Neutrophil (primary cell): ENCODE measurements around the gene HDHD3.

ENCODE experiments used
- H3K27ac ChIP-seq: fragments of 200-600 bp; sonication (generic); 2 replicates; pipeline ENCODE4 v1.5.1; 2016; ENCODE audit warnings: mild to moderate bottlenecking, moderate library complexity
- H3K27me3 ChIP-seq: fragments of 200-600 bp; sonication (generic); 2 replicates; pipeline ENCODE4 v1.6.0; 2016; ENCODE audit warnings: mild to moderate bottlenecking
- H3K36me3 ChIP-seq: fragments of 200-600 bp; sonication (generic); 2 replicates; pipeline ENCODE4 v1.5.1; 2017
- H3K4me1 ChIP-seq, 2 experiments: fragments of 200-600 bp in 1 of 2; sonication (generic) in 1 of 2; 1 replicate in 1 of 2; 2 replicates in 1 of 2; pipeline versions ENCODE4 v1.5.1 to v1.6.1; 2013 to 2016; ENCODE audit warnings: low read depth in 1 of 2, low read length in 1 of 2, mild to moderate bottlenecking in 1 of 2, moderate library complexity in 1 of 2; ENCODE audit not compliant: control insufficient read depth in 1 of 2, insufficient read depth in 1 of 2
- H3K4me3 ChIP-seq, 2 experiments: fragments of 200-600 bp in 1 of 2; sonication (generic) in 1 of 2; 1 replicate in 1 of 2; 2 replicates in 1 of 2; pipeline ENCODE4 v1.5.1; 2013 to 2016; ENCODE audit warnings: low read depth in 1 of 2, low read length in 1 of 2, mild to moderate bottlenecking in 1 of 2, moderate library complexity in 1 of 2
- H3K9me3 ChIP-seq: fragments of 200-600 bp; sonication (generic); 2 replicates; pipeline ENCODE4 v1.5.1; 2016
- TF ChIP-seq, protein P1 (sequence below): fragments of 200-600 bp; sonication (generic); IDR thresholded peaks from 2 replicates; pipeline ENCODE4 v1.5.1; 2016; ENCODE audit warnings: antibody characterized with exemption

The HDHD3 gene

DNA sequence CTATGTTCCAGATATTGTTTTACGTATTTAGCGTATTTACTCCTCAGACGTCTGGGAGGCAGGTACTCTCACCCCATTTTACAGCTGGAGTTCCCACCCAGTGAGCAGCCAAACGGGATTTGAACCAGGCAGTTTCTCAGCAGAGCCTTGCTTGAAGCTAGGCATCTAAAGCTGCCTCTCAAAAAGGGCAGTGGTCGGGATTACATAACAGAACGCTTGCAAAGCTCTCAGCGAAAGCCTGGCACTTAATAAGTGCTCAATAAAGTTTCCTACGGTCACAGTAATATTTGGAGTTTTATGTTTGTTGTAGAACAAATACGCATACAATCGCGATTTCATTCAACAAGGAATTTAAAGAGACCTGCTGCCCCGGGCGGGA, 27.7 kb downstream of the HDHD3 start:
- Histone ChIP-seq H3K9me3 (no peaks in the 10 kb centered on the region), H3K4me1 (peaks cover 17 to 19% of the 10 kb centered on the region in 2 experiments), H3K27me3 (peaks cover 27% of the 10 kb centered on the region), H3K27ac (no peak overlapping the region), H3K36me3 (no peaks in the 10 kb centered on the region), H3K4me3 (peak overlapping the region; percentile 54 to 61)
- TF ChIP-seq, protein P1, sequence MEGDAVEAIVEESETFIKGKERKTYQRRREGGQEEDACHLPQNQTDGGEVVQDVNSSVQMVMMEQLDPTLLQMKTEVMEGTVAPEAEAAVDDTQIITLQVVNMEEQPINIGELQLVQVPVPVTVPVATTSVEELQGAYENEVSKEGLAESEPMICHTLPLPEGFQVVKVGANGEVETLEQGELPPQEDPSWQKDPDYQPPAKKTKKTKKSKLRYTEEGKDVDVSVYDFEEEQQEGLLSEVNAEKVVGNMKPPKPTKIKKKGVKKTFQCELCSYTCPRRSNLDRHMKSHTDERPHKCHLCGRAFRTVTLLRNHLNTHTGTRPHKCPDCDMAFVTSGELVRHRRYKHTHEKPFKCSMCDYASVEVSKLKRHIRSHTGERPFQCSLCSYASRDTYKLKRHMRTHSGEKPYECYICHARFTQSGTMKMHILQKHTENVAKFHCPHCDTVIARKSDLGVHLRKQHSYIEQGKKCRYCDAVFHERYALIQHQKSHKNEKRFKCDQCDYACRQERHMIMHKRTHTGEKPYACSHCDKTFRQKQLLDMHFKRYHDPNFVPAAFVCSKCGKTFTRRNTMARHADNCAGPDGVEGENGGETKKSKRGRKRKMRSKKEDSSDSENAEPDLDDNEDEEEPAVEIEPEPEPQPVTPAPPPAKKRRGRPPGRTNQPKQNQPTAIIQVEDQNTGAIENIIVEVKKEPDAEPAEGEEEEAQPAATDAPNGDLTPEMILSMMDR, result no peak

DNA sequence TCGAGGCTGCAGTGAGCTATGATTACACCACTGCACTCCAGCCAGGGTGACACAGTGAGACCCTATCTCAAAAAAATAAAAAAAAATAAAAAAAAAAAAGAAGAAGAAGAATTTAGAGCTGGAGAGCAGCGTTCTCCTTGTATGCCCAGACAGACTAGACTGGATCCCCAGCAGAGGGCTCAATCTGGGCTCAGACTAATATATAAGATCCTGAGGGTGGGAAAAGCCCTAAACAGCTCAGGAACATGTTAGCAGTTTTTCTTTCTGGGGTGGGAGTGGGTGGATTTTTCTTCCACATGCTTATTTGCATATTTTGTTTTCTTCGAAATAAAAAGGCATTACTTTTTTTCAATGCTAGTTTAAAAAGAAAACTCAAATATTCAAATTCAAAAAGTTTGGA, 28.3 kb downstream of the HDHD3 start:
- Histone ChIP-seq H3K4me1 (peaks cover 17 to 19% of the 10 kb centered on the region in 2 experiments), H3K4me3 (no peak overlapping the region), H3K36me3 (no peaks in the 10 kb centered on the region), H3K27ac (no peak overlapping the region), H3K9me3 (no peaks in the 10 kb centered on the region), H3K27me3 (peaks cover 27% of the 10 kb centered on the region)
- TF ChIP-seq, protein P1, result no peak

DNA sequence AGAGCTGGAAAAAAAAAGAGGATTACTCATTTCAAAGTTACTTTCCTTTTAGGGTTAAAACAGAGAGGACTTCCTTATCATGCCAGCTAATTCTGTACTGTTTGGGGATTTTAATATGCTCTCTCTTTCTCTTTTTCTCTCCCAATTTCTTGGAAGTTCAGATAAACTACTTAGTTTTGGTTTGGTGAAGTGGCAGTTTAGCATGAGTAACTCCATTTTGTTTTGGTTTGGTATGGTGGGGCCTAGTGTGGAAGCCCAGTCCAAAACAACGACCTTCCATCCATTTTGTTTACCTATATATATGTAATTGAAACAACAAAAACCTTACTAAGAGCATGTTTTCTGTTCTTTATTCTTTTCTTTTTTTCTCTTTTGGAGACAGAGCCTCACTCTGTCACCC, 31.1 kb downstream of the HDHD3 start:
- H3K36me3 ChIP-seq, result no peaks in the 10 kb centered on the region
- no peak overlapping the region for H3K4me3 ChIP-seq
- peaks cover 11 to 14% of the 10 kb centered on the region in 2 experiments for H3K4me1 ChIP-seq
- H3K27ac ChIP-seq, result no peak overlapping the region
- TF ChIP-seq, protein P1, result no peak
- peaks cover 22% of the 10 kb centered on the region for H3K27me3 ChIP-seq
- H3K9me3 ChIP-seq, result no peaks in the 10 kb centered on the region

DNA sequence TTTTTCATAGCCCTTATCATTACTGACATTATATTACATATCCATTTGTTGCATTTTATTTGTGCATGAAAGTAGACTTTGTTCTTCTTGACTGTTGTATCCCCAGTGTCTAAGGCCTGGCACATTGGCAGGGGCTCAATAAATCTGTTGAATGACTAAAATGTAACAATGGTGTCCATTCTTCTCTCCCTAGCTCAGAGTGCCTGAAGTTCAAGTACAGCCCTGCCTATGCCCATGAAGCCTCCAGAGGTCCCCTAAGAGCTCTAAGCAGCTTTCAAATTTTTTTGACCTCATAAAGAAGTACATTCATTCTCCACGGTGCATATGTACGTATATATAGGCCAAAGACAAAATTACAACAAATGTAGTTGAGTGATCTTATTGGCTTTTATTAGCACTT, 31.6 kb downstream of the HDHD3 start:
- H3K27me3 ChIP-seq, result peaks cover 18% of the 10 kb centered on the region
- no peaks in the 10 kb centered on the region for H3K9me3 ChIP-seq
- TF ChIP-seq, protein P1, result no peak
- H3K4me3 ChIP-seq, result no peak overlapping the region
- peaks cover 11 to 14% of the 10 kb centered on the region in 2 experiments for H3K4me1 ChIP-seq
- no peaks in the 10 kb centered on the region for H3K36me3 ChIP-seq
- H3K27ac ChIP-seq, result no peak overlapping the region

DNA sequence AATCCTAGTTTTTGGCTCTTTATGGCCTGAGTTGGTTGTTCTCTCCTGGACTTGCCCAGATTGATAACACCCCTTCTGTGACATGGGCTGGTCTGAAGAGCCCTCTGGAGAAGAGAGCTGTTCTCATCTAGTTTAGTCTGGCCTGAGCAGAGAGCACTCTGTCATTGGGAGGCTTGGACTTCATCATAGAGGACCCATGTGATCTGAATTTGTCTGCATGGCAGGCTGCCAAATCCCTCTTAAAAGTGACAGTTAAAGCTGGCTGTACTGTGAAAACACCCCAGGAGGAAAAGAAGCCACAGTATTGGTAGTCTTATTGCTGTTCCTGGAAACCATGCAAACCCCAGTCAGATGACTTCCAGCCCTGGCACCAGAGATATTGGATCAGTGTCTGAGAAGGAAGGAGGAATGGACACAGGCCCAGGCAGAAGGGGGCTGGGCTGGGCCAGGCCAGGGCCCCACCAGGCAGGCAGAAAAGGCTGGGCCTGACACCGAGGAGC, 33.0 kb downstream of the HDHD3 start:
- H3K4me3 ChIP-seq, result no peak overlapping the region
- TF ChIP-seq, protein P1, result no peak
- peaks cover 14 to 15% of the 10 kb centered on the region in 2 experiments for H3K4me1 ChIP-seq
- H3K27ac ChIP-seq, result no peak overlapping the region
- peaks cover 4% of the 10 kb centered on the region for H3K27me3 ChIP-seq
- H3K9me3 ChIP-seq, result no peaks in the 10 kb centered on the region
- H3K36me3 ChIP-seq, result no peaks in the 10 kb centered on the region
